ENCODE data around the gene FIBCD1. TPM values are rescaled to one million over a fixed set of nuclear protein-coding genes. Genes with fewer than 3 reads are reported as not detected.

FIBCD1 gene
- total RNA-seq, 1 experiment from 2014 or later = 7.1 TPM

DNA sequence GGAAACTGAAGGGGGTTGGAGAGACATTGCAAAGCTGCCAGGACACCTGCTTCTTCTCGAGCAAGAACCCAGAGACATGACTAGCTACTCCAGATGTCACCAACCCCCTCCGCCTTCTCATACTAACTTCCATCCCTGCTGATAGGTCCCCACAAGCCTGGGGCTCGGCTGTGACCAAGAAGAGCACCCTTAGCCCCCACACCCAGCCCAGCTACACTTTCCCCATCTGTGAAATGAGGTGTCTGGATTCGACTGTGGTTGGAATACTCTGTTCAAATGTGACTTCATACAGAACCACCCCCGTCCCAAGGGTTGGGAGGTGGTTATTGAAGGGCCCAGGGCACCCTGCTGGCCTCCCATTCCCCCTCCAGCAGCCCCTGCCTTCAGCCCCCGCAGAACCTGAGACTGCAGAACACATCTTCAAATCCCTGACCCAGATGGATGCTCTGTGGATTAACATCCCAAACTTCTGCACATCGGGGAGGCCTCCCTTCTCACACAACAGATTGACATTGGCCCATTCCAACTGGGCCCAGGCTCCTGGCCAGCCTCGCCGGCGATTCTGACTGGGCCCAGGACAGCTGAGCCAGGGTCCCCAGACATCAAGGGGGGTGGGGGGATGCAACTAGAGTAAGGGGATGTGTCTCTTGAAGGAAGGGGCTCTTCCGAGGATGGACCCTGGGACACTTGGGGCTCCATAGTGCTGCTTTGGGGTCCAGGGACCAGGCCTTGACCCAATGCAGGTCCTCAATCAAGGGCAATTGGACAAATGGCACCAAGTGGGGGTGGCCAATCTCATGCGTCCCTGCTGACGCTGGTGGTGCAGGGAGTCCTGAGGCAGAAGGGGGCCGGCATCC is 21.7 kb upstream of the FIBCD1 start:
- no peak for DNase-seq

More for the DNA sequence above, 21.7 kb upstream of the FIBCD1 start:
- H2BK5ac ChIP-seq (ENCODE audit: insufficient read length, low read length) = no peak overlapping the region
- H3K9me3 ChIP-seq (ENCODE audit: control insufficient read depth, low read depth, low read length) = no peaks in the 10 kb centered on the region
- no peak overlapping the region for H3K4ac ChIP-seq (ENCODE audit: low read depth, low read length)
- Mint-ChIP-seq H3K36me3 (ENCODE audit: insufficient read depth in 1 of 3, low read depth in 3 of 3) (peaks cover 4 to 12% (median 5%) of the 10 kb centered on the region in 3 experiments), H3K4me3 (no peak overlapping the region), H3K27me3 (ENCODE audit: low read depth) (peaks cover 8% of the 10 kb centered on the region), H3K9me3 (peaks cover 10 to 15% of the 10 kb centered on the region in 2 experiments), H3K4me1 (peaks cover 6 to 8% of the 10 kb centered on the region in 2 experiments), H3K27ac (peak overlapping the region in 1 of 3 experiments; percentile 93; a peak in 2 of 7 replicates)
- no peaks in the 10 kb centered on the region for H3K79me2 ChIP-seq (ENCODE audit: insufficient read depth, low read length)
- H3K4me2 ChIP-seq (ENCODE audit: insufficient read depth, insufficient read length, low read length) = no peak overlapping the region
- no peak overlapping the region for H4K8ac ChIP-seq (replicated peaks; ENCODE audit: insufficient read length, low read depth, low read length)
- no peaks in the 10 kb centered on the region for H3K4me1 ChIP-seq (ENCODE audit: insufficient read depth, low read length)
- TF ChIP-seq, protein P1, sequence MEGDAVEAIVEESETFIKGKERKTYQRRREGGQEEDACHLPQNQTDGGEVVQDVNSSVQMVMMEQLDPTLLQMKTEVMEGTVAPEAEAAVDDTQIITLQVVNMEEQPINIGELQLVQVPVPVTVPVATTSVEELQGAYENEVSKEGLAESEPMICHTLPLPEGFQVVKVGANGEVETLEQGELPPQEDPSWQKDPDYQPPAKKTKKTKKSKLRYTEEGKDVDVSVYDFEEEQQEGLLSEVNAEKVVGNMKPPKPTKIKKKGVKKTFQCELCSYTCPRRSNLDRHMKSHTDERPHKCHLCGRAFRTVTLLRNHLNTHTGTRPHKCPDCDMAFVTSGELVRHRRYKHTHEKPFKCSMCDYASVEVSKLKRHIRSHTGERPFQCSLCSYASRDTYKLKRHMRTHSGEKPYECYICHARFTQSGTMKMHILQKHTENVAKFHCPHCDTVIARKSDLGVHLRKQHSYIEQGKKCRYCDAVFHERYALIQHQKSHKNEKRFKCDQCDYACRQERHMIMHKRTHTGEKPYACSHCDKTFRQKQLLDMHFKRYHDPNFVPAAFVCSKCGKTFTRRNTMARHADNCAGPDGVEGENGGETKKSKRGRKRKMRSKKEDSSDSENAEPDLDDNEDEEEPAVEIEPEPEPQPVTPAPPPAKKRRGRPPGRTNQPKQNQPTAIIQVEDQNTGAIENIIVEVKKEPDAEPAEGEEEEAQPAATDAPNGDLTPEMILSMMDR (conservative IDR thresholded peaks at IDR 0.05) = no peak
- H3K27ac ChIP-seq (ENCODE audit: insufficient read length, low read depth, low read length) = no peak overlapping the region
- no peak overlapping the region for H2BK20ac ChIP-seq (ENCODE audit: low read depth, low read length, poor library complexity, severe bottlenecking)
- H3T11ph ChIP-seq (ENCODE audit: low read length) = no peak overlapping the region
- WGBS (ENCODE audit: extremely low coverage, insufficient read length, low lambda C conversion rate) = no CpG with 5 or more reads among the region's 14 CpGs
- H3K79me1 ChIP-seq (ENCODE audit: insufficient read depth, low read depth, low read length, poor library complexity, severe bottlenecking) = no peaks in the 10 kb centered on the region
- no peak overlapping the region for H2AK5ac ChIP-seq (ENCODE audit: insufficient read length, low read length)
- no peak overlapping the region for H3K9ac ChIP-seq (ENCODE audit: extremely low read depth, insufficient read length, low read length)
- H4K5ac ChIP-seq (ENCODE audit: insufficient read length, low read depth, low read length) = no peak overlapping the region
- H3K56ac ChIP-seq (ENCODE audit: insufficient read length, low read depth, low read length) = no peak overlapping the region
- H3K27me3 ChIP-seq (ENCODE audit: insufficient read depth, low read length) = no peaks in the 10 kb centered on the region
- no peaks in the 10 kb centered on the region for H4K20me1 ChIP-seq (ENCODE audit: control insufficient read depth, insufficient read depth, insufficient read length)
- H2BK12ac ChIP-seq (ENCODE audit: insufficient read length, low read depth, low read length) = no peak overlapping the region
- H3K14ac ChIP-seq (ENCODE audit: insufficient read depth, low read length) = no peak overlapping the region; the same call in 1 of the 2 replicates
- H3K18ac ChIP-seq (ENCODE audit: insufficient read length, low read depth, low read length) = no peak overlapping the region
- H2BK15ac ChIP-seq (ENCODE audit: low read depth, low read length) = no peak overlapping the region
- no peak overlapping the region for H4K91ac ChIP-seq (ENCODE audit: insufficient read length, low read depth, low read length)
- no peak overlapping the region for H3K23ac ChIP-seq (ENCODE audit: insufficient read length, low read depth, low read length)
- no peak overlapping the region for H2BK120ac ChIP-seq (ENCODE audit: low read depth, low read length, poor library complexity, severe bottlenecking)
- no peaks in the 10 kb centered on the region for H3K23me2 ChIP-seq (ENCODE audit: insufficient read length, low read depth, low read length, poor library complexity, severe bottlenecking)
- no peak overlapping the region for H2AFZ ChIP-seq (ENCODE audit: low read length)

Measured in H9 (cell line).